Muscle of back (tissue), 11 donors: Measurements from ENCODE around the gene AGBL5. TPM values are rescaled to one million over a fixed set of nuclear protein-coding genes. Genes with fewer than 3 reads are reported as not detected.

Experiments used
- DNase-seq, 3 donors: peaks; one replicate each; pipeline versions ENCODE4 v3.0.0 to v3.0.0-alpha.2; 2013
- polyA plus RNA-seq, 10 donors: library from polyadenylated mRNA; unstranded; fragments of 120-200 nt; gene quantifications; one replicate each; pipeline ENCODE4 v1.2.1, GENCODE V29; 2013; ENCODE audit not compliant: insufficient read length in 10 of 10

The AGBL5 gene
- polyA plus RNA-seq, 10 donors: 17.6 to 22.1 (median 19.1) TPM

DNA sequence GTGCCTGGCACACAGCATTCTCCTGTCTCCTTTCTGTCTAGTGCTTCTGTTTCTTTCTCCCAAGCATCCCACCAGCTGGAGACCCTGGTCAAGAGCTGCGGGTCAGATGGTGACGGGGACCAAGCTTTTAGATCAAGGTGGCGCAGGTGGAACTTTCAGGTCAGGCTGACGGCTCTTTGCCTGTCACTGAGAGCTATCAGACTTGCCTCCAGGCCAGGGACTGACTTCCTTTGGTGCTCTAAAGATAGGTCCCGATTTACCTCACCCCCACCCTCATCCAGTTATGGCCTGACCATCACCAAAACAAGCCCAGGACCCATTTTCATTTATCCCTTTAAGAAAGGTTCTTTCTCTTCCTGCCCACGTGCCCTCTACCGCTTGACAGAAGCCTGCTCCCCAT, 25.8 kb downstream of the AGBL5 start:
- no peak for DNase-seq

DNA sequence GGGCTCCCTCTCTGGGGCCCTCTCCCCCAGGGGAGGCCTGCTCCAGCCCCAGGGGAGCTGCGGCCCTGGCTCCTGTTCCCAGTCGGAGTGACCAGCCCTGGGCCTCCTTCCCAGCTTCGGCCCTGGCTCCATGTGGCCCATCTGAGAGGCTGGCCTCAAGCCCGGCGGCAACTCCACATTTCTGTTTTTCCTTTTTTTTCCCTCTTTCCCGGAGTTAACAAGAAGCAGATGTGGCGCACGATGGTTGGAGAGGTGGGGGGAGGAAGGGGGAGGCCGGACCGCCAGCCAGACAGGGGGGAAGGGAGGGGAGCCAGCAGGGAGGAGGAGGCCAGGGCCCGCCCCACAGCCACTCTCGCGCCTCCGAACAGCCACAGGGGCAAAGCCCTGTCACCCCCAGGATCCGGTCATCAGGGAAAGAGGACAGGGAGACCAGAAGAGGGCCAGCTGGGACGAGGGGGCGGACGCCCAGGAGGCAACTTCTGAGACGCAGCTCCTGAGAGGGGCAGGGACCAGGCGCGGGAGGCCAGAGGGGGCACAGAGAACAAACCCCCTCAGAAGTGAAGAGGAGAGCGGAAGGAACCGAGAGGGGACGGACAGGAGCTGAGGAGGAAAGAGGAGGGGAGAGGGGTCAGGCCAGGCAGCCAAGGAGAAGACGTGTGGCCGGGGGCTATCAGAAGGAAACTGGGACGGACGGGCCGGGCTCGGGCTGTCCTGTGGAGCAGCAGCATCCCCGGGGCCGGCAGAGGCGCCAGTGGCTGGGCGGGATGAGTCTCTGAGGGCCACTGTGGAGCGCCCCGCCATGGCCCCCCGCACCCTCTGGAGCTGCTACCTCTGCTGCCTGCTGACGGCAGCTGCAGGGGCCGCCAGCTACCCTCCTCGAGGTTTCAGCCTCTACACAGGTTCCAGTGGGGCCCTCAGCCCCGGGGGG, 27.1 kb downstream of the AGBL5 start, which contains the start of gene EMILIN1:
Gene EMILIN1, plus strand, starts transcription at position 349 of the 928 bp plus-strand sequence. Its CDS starts 451 bp downstream, at position 800.
- DNase-seq: peak; percentile 94 to 97 (median 94)

DNA sequence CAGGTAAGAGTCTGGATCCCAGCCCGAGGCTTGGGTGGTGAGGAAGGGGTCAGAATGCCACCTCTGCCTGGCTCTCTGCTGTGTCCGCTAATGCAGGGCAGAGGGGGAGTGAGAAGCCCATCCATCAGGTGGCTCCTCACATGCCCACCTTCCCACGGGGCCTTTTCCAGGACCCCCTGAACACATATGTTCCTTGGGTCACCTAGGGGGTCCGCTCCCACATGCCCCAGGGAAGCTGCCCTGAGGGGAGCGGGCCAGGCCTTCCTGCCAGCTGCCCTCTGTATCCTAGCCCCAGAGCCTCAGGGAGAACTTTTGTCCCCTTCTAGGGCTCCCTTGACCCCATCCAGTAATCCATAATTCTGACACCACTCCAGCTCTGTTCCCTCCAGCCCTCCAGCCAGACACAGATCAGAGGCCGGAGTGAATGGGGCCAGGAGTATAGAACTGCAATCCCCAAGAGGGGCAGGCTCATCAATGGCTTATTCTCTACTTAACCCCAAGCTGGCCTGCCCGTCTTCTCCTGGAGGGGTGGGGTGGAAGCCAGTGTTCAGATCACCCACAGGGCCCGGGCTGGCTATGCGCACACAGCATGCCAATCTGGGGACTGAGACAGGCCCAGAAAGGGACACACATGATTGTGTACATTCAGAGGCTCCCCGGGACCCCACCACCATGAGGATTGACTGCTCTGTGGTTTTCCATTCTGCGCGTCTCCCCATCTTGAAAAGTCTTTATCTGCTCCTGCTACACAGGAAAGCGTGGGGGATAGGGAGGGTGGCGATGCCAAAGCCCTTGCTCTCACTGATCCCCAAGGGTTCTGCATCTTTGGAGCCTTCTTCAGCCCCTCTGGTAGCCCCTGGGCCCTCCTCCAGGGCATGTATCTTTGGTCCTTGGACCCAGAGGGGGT, 28.0 kb downstream of the AGBL5 start:
- DNase-seq: peak in 1 of 3 donors; percentile 50

DNA sequence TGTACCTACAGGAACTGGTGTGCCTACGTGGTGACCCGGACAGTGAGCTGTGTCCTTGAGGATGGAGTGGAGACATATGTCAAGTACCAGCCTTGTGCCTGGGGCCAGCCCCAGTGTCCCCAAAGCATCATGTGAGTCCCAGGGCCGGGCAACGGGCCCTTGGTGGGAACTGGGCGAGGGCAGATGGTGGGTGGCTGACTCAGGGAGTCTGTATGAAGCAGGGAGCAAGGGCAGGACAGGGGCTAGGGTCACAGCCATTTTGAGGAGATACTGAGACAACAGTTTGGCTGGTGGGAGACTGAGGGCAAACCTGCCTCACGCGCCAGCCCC, 28.6 kb downstream of the AGBL5 start:
- DNase-seq: no peak

DNA sequence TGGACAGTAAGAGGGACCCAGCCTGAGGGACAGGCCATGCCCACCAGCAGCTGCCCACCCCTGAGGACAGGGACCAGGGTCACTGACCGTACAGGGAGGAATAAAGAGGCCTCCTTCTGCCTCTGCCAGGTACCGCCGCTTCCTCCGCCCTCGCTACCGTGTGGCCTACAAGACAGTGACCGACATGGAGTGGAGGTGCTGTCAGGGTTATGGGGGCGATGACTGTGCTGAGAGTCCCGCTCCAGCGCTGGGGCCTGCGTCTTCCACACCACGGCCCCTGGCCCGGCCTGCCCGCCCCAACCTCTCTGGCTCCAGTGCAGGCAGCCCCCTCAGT, 29.1 kb downstream of the AGBL5 start:
- no peak for DNase-seq

DNA sequence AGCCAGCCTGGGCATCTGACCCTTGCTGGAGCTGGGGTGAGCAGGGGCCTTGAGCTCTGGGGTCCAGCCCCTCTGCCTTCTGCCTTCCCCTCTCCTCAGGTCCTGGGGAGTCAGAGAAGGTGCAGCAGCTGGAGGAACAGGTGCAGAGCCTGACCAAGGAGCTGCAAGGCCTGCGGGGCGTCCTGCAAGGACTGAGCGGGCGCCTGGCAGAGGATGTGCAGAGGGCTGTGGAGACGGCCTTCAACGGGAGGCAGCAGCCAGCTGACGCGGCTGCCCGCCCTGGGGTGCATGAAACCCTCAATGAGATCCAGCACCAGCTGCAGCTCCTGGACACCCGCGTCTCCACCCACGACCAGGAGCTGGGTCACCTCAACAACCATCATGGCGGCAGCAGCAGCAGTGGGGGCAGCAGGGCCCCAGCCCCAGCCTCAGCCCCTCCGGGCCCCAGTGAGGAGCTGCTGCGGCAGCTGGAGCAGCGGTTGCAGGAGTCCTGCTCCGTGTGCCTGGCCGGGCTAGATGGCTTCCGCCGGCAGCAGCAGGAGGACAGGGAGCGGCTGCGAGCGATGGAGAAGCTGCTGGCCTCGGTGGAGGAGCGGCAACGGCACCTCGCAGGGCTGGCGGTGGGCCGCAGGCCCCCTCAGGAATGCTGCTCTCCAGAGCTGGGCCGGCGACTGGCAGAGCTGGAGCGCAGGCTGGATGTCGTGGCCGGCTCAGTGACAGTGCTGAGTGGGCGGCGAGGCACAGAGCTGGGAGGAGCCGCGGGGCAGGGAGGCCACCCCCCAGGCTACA, 30.7 kb downstream of the AGBL5 start:
- DNase-seq: no peak

DNA sequence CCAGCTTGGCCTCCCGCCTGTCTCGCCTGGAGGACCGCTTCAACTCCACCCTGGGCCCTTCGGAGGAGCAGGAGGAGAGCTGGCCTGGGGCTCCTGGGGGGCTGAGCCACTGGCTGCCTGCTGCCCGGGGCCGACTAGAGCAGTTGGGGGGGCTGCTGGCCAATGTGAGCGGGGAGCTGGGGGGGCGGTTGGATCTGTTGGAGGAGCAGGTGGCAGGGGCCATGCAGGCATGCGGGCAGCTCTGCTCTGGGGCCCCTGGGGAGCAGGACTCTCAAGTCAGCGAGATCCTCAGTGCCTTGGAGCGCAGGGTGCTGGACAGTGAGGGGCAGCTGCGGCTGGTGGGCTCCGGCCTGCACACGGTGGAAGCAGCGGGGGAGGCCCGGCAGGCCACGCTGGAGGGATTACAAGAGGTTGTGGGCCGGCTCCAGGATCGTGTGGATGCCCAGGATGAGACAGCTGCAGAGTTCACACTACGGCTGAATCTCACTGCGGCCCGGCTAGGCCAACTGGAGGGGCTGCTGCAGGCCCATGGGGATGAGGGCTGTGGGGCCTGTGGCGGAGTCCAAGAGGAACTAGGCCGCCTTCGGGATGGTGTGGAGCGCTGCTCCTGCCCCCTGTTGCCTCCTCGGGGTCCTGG, 31.4 kb downstream of the AGBL5 start:
- peak in 1 of 3 donors; percentile 45 for DNase-seq

DNA sequence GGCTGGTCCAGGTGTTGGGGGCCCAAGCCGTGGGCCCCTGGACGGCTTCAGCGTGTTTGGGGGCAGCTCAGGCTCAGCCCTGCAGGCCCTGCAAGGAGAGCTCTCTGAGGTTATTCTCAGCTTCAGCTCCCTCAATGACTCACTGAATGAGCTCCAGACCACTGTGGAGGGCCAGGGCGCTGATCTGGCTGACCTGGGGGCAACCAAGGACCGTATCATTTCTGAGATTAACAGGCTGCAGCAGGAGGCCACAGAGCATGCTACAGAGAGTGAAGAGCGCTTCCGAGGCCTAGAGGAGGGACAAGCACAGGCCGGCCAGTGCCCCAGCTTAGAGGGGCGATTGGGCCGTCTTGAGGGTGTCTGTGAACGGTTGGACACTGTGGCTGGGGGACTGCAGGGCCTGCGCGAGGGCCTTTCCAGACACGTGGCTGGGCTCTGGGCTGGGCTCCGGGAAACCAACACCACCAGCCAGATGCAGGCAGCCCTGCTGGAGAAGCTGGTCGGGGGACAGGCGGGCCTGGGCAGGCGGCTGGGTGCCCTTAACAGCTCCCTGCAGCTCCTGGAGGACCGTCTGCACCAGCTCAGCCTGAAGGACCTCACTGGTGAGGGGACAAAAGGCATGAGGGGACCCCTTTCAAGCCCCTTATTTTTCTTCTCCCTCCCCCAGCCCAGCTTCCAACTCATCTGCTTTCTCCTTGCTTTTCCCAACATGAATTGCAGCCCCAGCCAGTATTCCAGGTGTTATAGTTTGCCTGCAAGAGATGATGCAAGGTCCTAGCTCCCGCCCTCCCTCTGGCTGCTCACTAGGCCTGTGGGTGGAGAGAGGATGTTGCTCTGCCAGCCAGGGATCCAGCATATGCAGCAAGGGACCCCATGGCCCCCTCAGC, 32.2 kb downstream of the AGBL5 start:
- DNase-seq: no peak

DNA sequence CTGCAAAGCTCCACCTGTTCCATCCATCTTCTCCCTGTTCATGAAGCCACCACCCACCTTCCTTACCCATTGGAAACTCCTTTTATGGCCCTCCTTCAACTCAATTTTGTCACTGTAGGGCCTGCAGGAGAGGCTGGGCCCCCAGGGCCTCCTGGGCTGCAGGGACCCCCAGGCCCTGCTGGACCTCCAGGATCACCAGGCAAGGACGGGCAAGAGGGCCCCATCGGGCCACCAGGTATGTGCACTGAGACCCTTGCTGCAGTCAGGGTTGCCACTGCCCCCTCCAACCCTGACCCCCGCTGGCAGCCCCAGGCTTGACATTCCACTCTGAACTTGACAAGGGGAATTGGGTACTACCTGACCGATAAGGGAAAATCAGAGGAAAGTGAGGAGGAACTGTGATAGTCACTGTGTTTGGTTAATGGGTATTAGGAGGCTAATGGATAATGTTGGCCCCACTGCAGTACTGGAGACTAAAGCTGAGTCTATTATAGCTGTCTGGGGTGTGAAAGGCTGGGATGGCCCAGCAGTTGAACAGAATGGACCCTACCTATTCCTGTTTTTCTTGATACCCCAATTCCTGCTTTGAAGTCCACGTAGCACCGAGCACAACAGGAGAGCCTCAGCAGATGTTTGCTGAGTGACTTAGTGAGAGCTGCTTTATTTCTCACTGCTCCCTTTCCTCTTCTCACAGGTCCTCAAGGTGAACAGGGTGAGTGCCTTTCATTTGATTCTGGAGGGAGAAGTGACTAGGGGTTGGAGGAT, 33.0 kb downstream of the AGBL5 start:
- no peak for DNase-seq

DNA sequence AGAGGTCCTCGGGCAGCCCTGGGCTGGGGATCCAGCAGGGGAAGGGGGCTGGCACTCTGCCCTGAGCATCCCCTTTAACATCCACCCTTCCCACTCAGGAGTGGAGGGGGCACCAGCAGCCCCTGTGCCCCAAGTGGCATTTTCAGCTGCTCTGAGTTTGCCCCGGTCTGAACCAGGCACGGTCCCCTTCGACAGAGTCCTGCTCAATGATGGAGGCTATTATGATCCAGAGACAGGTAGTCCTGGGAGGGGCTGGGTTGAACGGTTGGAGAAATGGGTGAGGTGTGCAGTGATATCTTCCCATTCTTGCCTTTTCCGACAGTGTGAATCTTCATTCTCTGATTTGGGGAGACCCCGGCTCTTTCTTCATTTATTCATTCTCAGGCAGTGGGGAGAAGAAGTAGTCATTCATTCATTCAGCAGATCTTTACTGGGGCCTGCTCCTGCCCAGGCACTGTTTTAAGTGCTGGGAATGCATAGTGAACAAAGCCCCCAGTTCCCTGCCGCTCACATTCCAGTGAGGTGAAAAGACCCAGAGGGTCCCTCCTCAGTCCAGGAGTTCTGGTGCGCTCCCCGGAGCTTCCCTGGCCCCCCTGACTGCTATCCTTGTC, 33.7 kb downstream of the AGBL5 start:
- no peak for DNase-seq

DNA sequence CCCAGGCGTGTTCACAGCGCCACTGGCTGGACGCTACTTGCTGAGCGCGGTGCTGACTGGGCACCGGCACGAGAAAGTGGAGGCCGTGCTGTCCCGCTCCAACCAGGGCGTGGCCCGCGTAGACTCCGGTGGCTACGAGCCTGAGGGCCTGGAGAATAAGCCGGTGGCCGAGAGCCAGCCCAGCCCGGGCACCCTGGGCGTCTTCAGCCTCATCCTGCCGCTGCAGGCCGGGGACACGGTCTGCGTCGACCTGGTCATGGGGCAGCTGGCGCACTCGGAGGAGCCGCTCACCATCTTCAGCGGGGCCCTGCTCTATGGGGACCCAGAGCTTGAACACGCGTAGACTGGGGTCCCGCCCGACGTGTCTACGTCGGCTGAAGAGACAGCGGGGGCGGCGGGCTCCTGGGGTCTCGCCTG, 34.2 kb downstream of the AGBL5 start:
- peak in 2 of 3 donors; percentile 55 to 85 for DNase-seq

DNA sequence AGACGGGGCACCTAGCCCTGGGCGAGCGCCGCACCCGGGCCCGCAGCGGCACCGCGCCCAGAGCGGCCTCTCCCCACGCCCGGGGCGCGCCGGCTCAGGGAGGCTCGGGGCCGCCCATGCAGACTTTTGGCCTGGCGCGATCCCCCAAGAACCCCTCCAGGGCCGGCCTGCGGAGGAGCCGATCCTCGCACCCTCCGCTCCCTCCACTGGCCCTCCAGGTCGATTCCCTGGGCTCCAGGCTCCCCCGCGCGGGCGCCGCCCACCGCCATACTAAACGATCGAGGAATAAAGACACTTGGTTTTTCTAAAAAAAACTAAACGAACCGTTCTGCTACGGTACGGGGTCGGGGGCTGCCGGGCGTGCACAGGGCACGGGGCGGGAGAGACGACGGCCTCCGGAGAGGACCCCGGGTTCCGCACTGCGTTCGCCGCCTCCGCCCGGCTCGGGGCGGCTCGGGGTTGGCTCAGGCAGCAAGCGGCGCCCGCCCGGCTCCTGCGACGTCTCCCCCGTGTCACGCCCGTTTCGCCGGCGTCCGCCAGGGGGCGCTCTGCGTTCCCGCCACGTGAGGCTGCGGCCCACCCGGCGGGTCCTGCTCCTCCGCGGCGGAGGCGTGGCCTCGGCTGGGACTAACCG, 34.7 kb downstream of the AGBL5 start:
- DNase-seq: peak; percentile 94 to 97 (median 96)

DNA sequence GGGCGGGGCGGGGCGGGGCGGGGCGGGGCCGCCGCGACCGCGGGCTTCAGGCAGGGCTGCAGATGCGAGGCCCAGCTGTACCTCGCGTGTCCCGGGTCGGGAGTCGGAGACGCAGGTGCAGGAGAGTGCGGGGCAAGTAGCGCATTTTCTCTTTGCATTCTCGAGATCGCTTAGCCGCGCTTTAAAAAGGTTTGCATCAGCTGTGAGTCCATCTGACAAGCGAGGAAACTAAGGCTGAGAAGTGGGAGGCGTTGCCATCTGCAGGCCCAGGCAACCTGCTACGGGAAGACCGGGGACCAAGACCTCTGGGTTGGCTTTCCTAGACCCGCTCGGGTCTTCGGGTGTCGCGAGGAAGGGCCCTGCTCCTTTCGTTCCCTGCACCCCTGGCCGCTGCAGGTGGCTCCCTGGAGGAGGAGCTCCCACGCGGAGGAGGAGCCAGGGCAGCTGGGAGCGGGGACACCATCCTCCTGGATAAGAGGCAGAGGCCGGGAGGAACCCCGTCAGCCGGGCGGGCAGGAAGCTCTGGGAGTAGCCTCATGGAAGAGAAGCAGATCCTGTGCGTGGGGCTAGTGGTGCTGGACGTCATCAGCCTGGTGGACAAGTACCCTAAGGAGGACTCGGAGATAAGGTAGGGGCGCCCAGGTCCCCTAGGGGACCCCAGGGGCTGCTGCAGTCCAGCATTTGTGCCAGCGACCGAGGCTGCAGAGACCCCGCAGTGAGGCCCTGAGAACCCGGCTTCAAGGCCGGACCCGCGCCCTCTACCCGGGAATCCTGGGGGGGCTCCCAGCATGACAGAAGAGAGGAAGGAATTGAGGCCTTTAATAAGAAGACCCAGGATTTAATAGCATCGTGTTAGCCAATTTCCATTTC, 35.5 kb downstream of the AGBL5 start, which contains the start of gene KHK:
Gene KHK, plus strand, starts transcription at position 49 of the 870 bp plus-strand sequence. Its CDS starts 488 bp downstream, at position 537.
- DNase-seq: no peak

DNA sequence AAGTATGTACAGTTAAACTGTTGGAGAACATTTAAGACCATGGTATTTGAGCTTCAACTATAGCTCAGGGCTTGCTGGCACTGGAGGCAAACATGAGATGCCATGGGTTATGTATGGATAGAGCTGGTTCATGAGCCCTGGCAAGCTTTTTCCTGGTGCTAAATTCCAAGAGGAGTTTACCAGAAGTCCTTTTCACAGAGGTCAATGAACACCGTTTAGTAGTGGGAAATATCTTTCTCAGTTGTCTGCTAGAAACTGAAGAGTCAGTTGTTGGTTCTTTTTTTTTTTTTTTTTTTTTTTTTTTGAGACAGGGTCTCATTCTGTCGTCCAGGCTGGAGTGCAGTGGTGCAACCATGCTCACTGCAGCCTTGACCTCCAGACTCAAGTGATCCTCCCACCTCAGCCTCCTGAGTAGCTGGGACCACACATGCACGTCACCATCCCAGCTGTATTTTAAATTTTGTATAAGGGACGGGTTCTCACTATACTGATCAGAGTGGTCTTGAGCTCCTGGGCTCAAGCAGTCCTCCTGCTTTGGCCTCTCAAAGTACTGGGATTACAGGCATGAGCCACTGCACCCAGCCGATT, 36.4 kb downstream of the AGBL5 start:
- DNase-seq: no peak

DNA sequence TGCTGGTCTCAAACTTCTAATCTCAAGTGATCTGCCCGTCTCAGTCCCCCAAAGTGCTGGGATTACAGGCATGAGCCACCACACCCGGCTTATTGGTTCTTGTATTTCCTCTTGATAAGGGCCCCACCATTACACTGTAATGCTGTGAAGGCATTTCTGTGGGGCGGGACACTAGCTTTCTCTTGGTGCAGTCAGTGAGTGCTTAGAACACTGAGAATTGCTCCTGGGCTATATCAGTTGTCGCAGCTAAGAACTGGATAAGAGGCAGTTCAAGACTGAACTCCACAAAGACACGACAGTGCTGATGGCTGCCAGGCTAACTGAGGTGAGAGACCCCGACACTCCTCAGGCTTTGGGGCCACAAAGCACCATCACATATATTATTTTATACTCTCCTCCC, 37.2 kb downstream of the AGBL5 start:
- DNase-seq: no peak

DNA sequence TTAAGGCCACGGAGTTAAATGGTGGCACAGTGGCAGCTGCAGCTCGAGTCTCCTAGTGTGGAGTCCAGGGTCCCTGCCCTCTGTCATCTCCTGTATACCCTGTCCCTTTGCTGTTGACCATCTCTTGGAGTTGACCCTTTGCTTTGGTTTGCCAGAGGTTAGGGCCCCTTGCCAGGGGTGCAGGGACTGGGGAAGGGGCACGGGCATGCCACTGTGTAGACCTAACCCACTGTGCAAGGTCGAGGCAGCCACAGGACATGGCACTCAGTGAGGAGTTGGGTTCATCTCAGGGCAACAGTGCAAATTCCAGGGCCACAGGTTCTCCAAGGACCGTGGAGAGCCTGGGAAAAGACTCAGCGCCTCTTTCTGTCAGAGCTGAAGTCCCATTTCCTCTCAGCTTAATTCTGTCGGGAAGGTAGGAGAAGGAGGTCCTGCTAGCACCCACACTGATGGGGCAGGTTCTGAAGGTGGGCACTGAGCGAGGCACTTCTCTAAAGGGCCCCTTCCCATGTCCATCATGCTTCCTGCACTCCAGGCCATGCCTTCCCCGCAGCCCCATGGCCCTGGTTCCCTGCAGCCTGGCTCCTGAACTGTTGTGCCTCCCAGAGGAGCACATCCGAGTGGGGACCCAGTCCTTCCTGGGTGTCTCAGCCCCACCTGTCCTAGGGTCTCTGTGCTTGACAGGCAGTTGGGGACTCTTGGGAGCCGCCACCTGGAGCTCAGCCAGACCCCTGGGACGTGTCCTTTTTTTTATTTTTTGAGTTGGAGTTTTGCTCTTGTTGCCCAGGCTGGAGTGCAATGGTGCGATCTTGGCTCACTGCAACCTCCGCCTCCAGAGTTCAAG, 37.9 kb downstream of the AGBL5 start:
- DNase-seq: no peak
